Muscle layer of colon (tissue), 2 donors: Measurements from ENCODE around the gene UCN3.
"Not testable (repeated sequence)": the region's sequence is repeated elsewhere in the genome, so short reads cannot be mapped to it uniquely, and the experiment has no call there.

Experiments
- H3K27ac ChIP-seq: one replicate; pipeline ENCODE4 v1.7.0; 2013; ENCODE audit warnings: low read depth, mild to moderate bottlenecking, low read length, moderate library complexity
- H3K27me3 ChIP-seq, 2 donors: one replicate each; pipeline ENCODE4 v1.7.0; 2013; ENCODE audit warnings: low read length in 2 of 2, mild to moderate bottlenecking in 2 of 2; ENCODE audit not compliant: insufficient read depth in 2 of 2, control insufficient read depth in 1 of 2
- H3K36me3 ChIP-seq: one replicate; pipeline ENCODE4 v1.7.0; 2013; ENCODE audit warnings: mild to moderate bottlenecking, low read length; ENCODE audit not compliant: insufficient read depth
- H3K4me1 ChIP-seq: one replicate; pipeline ENCODE4 v1.7.0; 2013; ENCODE audit warnings: mild to moderate bottlenecking, low read length; ENCODE audit not compliant: insufficient read depth
- H3K4me3 ChIP-seq, 2 donors: one replicate each; pipeline ENCODE4 v1.7.0; 2013; ENCODE audit warnings: low read length in 2 of 2, low read depth in 1 of 2, mild to moderate bottlenecking in 1 of 2, moderate library complexity in 1 of 2
- H3K9ac ChIP-seq: one replicate; pipeline ENCODE4 v1.7.0; 2013; ENCODE audit warnings: low read length
- H3K9me3 ChIP-seq: one replicate; pipeline ENCODE4 v1.7.0; 2013; ENCODE audit warnings: mild to moderate bottlenecking, low read length
- donor health status: abdominal sarcoma.
- donor health status: Adenocarcinoma of cecum.

The UCN3 gene

DNA sequence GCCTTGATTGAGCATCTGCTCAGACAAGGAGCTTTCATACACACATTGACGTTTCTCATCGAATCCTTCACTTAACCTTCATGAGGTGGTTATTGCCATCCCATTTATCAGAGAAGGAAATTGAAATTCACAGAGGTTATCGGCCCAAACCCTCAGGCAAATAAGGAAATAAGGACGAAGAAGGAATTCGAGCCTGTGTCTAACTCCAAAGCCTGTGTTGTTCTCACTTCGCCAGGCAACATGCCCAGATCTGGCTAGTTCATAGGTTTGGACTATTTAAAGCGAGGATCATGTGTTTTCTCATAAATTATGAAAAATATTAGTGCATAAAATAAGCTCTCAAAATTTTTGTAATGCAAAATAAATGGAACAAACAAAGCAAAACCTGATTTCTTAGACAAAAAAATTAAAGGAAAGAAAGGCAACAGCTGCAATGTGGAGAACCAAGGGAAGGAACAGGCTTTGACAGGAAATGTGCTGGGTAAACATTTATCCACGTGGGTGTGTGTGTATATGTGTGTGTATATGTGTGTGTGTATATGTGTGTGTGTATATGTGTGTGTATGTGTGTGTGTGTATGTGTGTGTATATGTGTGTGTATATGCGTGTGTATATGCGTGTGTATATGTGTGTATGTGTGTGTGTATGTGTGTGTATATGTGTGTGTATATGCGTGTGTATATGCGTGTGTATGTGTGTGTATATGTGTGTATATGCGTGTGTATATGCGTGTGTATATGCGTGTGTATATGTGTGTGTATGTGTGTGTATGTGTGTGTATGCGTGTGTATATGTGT, 4.8 kb downstream of the UCN3 start:
- no peak overlapping the region for H3K27ac ChIP-seq
- H3K9ac ChIP-seq, result no peak overlapping the region
- H3K36me3 ChIP-seq, result no peaks in the 10 kb centered on the region
- no peaks in the 10 kb centered on the region for H3K4me1 ChIP-seq
- H3K9me3 ChIP-seq, result no peaks in the 10 kb centered on the region
- H3K27me3 ChIP-seq, result peaks cover 0 to 8% of the 10 kb centered on the region in 2 donors
- H3K4me3 ChIP-seq, result no peak overlapping the region

DNA sequence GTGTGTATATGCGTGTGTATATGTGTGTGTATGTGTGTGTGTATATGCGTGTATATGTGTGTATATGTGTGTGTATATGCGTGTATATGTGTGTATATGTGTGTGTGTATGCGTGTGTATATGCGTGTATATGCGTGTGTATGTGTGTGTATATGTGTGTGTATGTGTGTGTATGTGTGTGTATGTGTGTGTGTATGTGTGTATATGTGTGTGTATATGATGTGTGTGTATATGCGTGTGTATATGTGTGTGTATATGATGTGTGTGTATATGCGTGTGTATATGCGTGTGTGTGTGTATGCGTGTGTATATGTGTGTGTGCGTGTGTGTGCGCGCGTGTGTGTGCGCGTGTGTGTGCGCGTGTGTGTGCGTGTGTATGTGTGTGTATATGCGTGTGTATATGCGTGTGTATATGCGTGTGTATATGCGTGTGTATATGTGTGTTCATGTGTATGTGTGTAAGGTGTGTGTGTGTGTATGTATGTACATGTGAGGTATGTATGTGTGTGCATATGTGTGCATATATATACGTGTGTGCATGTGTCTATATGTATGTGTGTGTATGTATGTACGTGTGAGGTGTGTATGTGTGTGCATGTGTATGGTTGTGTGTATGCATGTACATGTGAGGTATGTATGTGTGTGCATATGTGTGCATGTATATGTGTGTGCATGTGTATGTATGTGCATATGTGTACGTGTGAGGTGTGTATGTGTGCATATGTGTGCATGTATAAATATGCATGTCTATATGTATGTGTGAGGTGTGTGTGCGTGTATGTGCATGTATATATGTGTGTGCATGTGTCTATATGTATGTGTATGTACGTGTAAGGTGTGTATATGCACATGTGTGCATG, 6.0 kb downstream of the UCN3 start:
- Histone ChIP-seq H3K36me3 (no peaks in the 10 kb centered on the region), H3K27me3 (no peaks in the 10 kb centered on the region), H3K27ac (no peak overlapping the region), H3K9me3 (no peaks in the 10 kb centered on the region), H3K4me3 (no peak overlapping the region), H3K4me1 (no peaks in the 10 kb centered on the region), H3K9ac (no peak overlapping the region)

DNA sequence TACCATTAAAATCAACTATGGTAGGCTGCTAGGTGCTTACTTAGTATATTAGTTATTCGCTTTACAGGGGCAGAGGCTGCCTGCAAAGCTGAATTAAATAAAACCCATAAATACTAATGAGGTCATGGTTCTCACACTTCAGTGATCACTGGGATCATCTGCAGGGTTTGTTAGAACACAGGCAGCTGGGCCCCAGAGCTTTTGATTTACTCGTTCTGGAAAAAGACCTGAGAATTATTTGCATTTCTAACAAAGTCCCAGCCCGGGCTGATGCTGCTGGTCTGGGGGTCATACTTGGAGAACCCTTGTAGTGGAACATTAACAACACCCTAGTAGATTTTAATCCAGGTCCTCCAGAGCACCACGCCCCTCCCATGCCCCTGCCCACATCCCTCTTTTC, 8.5 kb downstream of the UCN3 start:
- Histone ChIP-seq H3K36me3 (no peaks in the 10 kb centered on the region), H3K27me3 (no peaks in the 10 kb centered on the region), H3K27ac (no peak overlapping the region)

DNA sequence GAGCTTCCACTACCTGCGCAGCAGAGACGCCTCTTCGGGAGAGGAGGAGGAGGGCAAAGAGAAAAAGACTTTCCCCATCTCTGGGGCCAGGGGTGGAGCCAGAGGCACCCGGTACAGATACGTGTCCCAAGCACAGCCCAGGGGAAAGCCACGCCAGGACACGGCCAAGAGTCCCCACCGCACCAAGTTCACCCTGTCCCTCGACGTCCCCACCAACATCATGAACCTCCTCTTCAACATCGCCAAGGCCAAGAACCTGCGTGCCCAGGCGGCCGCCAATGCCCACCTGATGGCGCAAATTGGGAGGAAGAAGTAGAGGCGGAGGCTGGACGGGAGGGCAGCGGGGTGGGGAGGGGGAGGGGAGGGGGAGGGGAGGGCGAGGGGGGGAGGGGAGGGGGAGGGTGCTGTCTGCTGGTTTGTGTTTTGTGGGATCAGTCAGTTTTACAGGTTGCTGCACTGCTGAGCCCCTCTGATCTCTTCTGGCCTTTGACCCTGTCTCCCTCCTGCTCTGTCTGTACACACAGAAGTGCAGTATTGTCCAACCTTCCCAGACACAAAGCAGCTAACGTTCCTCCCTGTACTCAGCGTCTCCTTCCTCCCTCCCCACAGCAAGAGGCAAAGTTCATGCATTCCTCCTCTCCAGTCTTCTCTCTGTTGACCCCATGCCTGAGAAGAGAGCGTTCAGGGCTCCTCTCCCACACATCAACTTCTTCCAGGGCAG, 9.3 kb downstream of the UCN3 start:
- no peaks in the 10 kb centered on the region for H3K27me3 ChIP-seq
- no peak overlapping the region for H3K4me3 ChIP-seq
- H3K4me1 ChIP-seq, result no peaks in the 10 kb centered on the region
- no peaks in the 10 kb centered on the region for H3K9me3 ChIP-seq
- H3K9ac ChIP-seq, result no peak overlapping the region
- no peaks in the 10 kb centered on the region for H3K36me3 ChIP-seq
- no peak overlapping the region for H3K27ac ChIP-seq

More for the DNA sequence above, 8.5 kb downstream of the UCN3 start:
- no peak overlapping the region for H3K9ac ChIP-seq
- no peak overlapping the region for H3K4me3 ChIP-seq
- no peaks in the 10 kb centered on the region for H3K4me1 ChIP-seq
- no peaks in the 10 kb centered on the region for H3K9me3 ChIP-seq

DNA sequence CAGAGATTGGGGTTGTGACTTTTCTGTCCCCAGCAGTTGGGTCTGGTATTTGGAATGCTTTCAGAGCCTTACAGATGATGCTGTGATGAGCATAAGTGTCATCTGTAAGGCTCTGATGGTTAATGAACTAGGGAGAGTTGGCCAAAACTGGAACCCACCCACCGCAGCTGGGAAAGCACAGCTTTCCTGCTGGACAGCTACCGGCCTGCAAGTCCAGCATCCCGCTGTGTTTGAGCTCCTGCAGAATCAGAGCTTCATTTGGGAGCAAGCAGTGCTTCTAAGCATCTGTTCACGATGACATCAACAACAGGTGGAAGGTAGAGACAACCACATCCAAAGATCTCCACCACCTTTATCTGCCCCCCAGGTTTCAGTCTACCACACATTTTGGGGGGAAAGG, 11.7 kb downstream of the UCN3 start:
- H3K36me3 ChIP-seq, result no peaks in the 10 kb centered on the region
- no peaks in the 10 kb centered on the region for H3K9me3 ChIP-seq
- no peak overlapping the region for H3K9ac ChIP-seq
- H3K27me3 ChIP-seq, result no peaks in the 10 kb centered on the region
- no peaks in the 10 kb centered on the region for H3K4me1 ChIP-seq
- no peak overlapping the region for H3K27ac ChIP-seq
- H3K4me3 ChIP-seq, result no peak overlapping the region

DNA sequence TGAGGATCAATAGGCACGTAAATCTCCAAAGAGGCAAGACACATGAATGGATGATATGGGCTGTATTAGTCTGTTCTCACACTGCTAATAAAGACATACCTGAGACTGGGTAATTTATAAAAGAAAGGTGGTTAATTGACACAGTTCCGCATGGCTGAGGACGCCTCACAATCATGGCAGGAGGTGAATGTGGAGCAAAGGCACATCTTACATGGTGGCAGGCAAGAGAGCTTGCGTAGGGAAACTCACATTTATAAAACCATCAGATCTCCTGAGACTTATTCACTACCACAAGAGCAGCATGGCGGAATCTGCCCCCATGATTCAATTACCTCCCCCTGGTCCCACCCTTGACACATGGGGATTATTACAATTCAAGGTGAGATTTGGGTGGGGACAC, 14.4 kb downstream of the UCN3 start:
- not testable (repeated sequence) for H3K4me1 ChIP-seq, H3K9ac ChIP-seq, H3K36me3 ChIP-seq, H3K27me3 ChIP-seq, H3K4me3 ChIP-seq, H3K27ac ChIP-seq, H3K9me3 ChIP-seq

DNA sequence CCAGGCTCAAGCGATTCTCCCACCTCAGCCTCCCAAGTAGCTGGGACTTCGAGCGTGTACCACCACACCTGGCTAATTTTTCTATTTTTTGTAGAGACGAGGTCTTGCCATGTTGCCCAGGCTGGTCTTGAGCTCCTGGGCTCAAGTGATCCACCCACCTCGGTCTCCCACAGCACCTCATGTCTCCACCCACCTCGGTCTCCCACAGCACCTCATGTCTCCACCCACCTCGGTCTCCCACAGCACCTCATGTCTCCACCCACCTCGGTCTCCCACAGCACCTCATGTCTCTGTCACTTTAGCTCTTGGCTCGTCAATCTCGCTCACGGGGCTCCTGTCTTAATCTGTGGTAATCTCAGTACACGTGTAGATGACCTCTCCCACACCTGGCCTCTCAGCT, 15.6 kb downstream of the UCN3 start:
- not testable (repeated sequence) for H3K27me3 ChIP-seq, H3K4me1 ChIP-seq, H3K9ac ChIP-seq, H3K27ac ChIP-seq, H3K9me3 ChIP-seq, H3K36me3 ChIP-seq, H3K4me3 ChIP-seq

DNA sequence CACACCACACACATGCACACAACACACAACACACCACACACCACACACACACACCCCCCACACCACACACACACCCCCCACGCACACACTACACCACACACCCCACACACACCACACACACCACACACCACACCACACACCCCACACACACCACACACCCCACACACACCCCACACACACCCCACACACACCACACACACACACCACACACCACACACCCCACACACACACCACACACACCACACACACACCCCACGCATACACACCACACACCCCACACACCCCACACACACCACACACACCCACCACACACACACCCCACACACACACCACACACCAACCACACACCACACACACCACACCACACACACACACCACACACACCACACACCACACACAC, 16.4 kb downstream of the UCN3 start:
- H3K36me3 ChIP-seq, result no peaks in the 10 kb centered on the region
- H3K4me1 ChIP-seq, result no peaks in the 10 kb centered on the region
- H3K27ac ChIP-seq, result no peak overlapping the region
- H3K4me3 ChIP-seq, result no peak overlapping the region
- no peaks in the 10 kb centered on the region for H3K27me3 ChIP-seq
- H3K9me3 ChIP-seq, result no peaks in the 10 kb centered on the region
- no peak overlapping the region for H3K9ac ChIP-seq

DNA sequence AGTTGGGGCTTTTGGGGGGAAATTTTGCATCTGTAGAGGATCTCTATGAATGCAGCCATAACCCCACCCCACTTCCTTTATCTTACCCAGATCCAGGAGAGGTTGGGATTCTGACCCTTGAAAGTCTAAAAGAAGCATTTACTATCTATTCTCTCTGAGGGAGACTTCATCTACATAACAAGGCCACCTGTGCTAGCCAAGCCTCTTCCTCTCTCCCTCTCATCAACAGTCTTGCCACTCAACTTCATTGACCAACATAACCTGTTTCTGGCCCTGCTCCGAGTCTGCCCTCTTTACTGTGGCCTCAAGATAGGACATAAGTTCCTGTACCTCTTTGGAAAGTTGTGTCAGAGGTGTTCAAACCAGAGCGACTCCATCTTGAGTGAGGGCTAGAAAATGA, 20.5 kb downstream of the UCN3 start:
- no peaks in the 10 kb centered on the region for H3K27me3 ChIP-seq
- no peak overlapping the region for H3K9ac ChIP-seq
- H3K4me3 ChIP-seq, result no peak overlapping the region
- no peak overlapping the region for H3K27ac ChIP-seq
- no peaks in the 10 kb centered on the region for H3K4me1 ChIP-seq
- H3K36me3 ChIP-seq, result no peaks in the 10 kb centered on the region
- H3K9me3 ChIP-seq, result peaks cover 3% of the 10 kb centered on the region

DNA sequence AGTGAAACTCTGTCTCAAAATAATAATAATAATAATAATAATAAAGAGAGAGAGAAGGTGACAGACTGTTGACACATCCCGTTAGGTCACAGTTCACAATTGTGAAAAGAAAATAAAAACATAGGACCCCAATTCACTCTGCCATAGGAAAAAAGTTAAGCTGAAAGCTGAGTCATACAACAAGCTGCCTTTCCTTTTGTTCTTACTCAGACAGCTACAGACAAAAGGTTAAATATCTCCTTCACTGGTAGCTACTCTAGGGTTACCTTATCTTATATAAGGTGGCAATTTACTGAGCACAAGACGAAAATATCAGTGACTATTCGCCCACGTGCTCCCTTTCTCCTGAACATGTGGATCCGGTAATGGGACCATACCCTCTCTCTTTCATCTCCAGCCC, 22.4 kb downstream of the UCN3 start:
- Histone ChIP-seq H3K4me3 (no peak overlapping the region), H3K27ac (no peak overlapping the region), H3K9ac (no peak overlapping the region), H3K36me3 (no peaks in the 10 kb centered on the region), H3K27me3 (no peaks in the 10 kb centered on the region), H3K9me3 (peaks cover 5% of the 10 kb centered on the region), H3K4me1 (no peaks in the 10 kb centered on the region)

DNA sequence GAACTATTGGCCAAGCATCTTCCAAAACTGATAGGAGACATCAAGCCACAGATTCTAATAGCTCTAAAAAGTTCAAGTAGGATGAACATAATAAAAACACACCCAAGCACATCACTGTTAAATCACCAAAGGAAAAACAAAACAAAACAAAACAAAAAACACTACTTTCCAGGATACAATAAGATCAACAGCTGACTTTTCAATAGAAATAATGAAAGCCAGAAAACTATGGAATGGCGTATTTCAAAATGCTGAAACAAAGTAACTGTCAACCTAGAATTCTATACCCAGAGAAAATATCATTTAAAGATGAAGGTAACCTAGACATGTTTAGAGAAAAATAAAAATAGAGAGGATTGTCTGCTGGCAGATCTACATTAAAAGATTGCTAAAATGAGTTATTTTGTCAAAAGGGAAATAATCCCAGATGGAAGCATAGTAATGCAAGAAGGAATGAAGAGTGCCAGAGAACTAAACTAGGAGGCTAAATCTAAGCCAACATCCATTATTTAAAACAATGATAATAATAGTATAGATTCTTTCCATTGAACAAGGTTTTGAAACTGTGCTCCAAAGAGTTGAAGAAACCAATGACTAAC, 25.9 kb downstream of the UCN3 start:
- no peaks in the 10 kb centered on the region for H3K36me3 ChIP-seq
- H3K9ac ChIP-seq, result no peak overlapping the region
- no peaks in the 10 kb centered on the region for H3K4me1 ChIP-seq
- H3K27me3 ChIP-seq, result no peaks in the 10 kb centered on the region
- no peak overlapping the region for H3K27ac ChIP-seq
- peaks cover 5% of the 10 kb centered on the region for H3K9me3 ChIP-seq
- no peak overlapping the region for H3K4me3 ChIP-seq
